Ectodermal cell (in vitro differentiated cells): ENCODE data around the gene CCDC3. TPM values are rescaled to one million over a fixed set of nuclear protein-coding genes. Genes with fewer than 3 reads are reported as not detected.

Experiments used
- H3K27ac ChIP-seq: 2 replicates; pipeline ENCODE4 v1.7.0; 2013; ENCODE audit warnings: mild to moderate bottlenecking, low read depth, low read length; ENCODE audit not compliant: insufficient read depth, poor library complexity, severe bottlenecking
- H3K27me3 ChIP-seq: 2 replicates; pipeline ENCODE4 v1.7.0; 2013; ENCODE audit warnings: mild to moderate bottlenecking, low read length; ENCODE audit not compliant: insufficient read depth, control insufficient read depth, poor library complexity, severe bottlenecking
- H3K36me3 ChIP-seq: one replicate; pipeline ENCODE4 v1.7.0; 2013; ENCODE audit warnings: low read length; ENCODE audit not compliant: control insufficient read depth, insufficient read depth
- H3K4me1 ChIP-seq: one replicate; pipeline ENCODE4 v1.7.0; 2013; ENCODE audit warnings: low read length; ENCODE audit not compliant: control insufficient read depth, insufficient read depth
- H3K4me3 ChIP-seq: 2 replicates; pipeline ENCODE4 v1.7.0; 2013; ENCODE audit warnings: low read depth, low read length, control low read depth; ENCODE audit not compliant: insufficient read depth
- H3K9me3 ChIP-seq: 2 replicates; pipeline ENCODE4 v1.7.0; 2013; ENCODE audit warnings: mild to moderate bottlenecking, low read length, moderate library complexity; ENCODE audit not compliant: control insufficient read depth
- WGBS, 2 experiments: methylation state at CpG; one replicate each; pipeline ENCODE4 v1.1.7; 2013; ENCODE audit warnings: missing lambda C conversion rate in 2 of 2; 5-methylcytosine and 5-hydroxymethylcytosine counted together
- polyA plus RNA-seq, 4 experiments: library from polyadenylated mRNA; stranded (reverse); fragments of 50-300 nt; gene quantifications; one replicate each; pipeline ENCODE4 v1.2.3, GENCODE V29; 2013

Gene CCDC3
- 3.3 TPM for polyA plus RNA-seq (2013, experiment 1 of 4)
- 4.6 TPM for polyA plus RNA-seq (2013, experiment 2 of 4)
- 4.0 TPM for polyA plus RNA-seq (2013, experiment 3 of 4)
- polyA plus RNA-seq (2013, experiment 4 of 4), result 5.1 TPM

DNA sequence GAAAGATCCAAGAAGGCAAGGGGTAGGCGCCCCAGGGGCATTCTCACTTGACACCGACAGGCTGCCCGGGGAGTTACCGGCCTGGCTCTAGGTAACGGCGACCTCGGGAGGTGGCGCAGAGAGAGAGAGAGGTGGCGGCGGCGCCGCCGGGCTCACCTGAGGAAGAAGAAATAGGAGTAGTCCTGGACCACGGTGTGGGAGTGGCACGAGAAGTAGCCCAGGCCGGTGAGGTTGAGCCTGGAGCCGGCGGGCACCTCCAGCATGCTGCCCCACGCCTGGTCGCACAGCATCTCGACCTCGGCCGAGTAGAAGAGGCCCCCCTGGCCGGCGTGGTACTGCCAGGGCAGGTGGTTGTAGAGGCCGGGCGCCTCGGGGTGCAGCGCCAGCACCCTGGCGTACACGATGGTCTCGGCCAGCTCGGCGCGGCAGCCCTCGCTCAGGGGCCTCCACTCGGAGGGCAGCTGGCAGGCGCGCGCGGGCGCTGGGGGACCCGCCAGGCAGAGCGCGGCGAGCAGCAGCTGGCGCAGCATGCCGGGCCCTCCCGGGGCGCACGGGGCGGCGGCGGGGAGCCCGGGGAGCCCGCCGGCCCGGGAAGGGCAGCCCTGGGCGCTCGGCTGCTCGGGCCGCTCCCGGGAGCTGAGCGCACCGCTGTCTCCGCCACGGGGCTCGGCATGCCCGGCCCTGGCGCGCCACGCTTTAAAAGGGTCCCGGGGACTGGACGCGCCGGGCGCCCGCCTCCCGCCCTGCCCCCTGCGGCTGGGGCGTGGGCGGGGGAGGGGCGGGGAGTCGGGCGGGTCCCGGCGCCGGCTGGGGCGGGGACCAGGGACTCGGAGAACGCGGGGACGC lies at the start of gene CCDC3:
TSS of gene CCDC3 (minus strand) at position 673 of the 846 bp plus-strand sequence. CDS start at position 530, 143 bp downstream.
- H3K4me3 ChIP-seq, result peak within 1 kb of the TSS; percentile 39
- H3K9me3 ChIP-seq, result no peaks in the 10 kb centered on the region
- peaks cover 47% of the 10 kb centered on the region for H3K27me3 ChIP-seq
- H3K4me1 ChIP-seq, result no peaks in the 10 kb centered on the region
- H3K36me3 ChIP-seq, result no peaks in the 10 kb centered on the region
- H3K27ac ChIP-seq, result no peak within 1 kb of the TSS
- 4 to 5% methylated on average over 93 of the region's 93 CpGs for WGBS, 2 experiments

DNA sequence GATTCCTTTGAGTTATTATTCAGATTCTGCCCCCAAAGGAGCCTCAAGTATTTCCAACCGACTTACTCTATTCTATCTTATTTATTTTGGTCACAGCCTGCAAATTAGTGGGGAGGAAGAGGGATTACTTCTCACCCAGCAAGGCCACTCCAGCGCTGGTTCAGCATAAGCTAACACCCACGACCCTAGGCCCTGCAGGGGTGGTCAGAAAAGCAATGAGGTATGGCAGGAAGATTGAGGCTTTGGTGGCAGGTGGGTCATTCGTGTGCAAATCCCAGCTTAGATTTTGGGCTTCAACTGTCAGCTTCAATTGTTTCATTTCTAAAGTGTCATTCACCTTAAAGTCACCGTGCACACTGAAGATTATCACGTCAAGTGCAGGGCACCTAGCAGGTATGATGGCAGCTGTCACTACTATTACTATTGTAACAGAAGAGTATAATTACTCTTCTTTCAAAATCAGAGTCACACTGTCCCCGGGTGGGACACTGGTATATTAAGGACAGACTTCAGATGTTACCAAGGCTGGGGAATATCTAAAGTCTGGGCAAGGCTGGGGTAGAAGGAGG lies 49.7 kb upstream of the CCDC3 start:
- H3K9me3 ChIP-seq, result no peaks in the 10 kb centered on the region
- 42 to 55% methylated on average over 5 to 6 of the region's 7 CpGs for WGBS, 2 experiments
- H3K4me1 ChIP-seq, result peaks cover 17% of the 10 kb centered on the region
- H3K36me3 ChIP-seq, result no peaks in the 10 kb centered on the region
- no peak overlapping the region for H3K4me3 ChIP-seq
- no peak overlapping the region for H3K27ac ChIP-seq
- no peaks in the 10 kb centered on the region for H3K27me3 ChIP-seq

DNA sequence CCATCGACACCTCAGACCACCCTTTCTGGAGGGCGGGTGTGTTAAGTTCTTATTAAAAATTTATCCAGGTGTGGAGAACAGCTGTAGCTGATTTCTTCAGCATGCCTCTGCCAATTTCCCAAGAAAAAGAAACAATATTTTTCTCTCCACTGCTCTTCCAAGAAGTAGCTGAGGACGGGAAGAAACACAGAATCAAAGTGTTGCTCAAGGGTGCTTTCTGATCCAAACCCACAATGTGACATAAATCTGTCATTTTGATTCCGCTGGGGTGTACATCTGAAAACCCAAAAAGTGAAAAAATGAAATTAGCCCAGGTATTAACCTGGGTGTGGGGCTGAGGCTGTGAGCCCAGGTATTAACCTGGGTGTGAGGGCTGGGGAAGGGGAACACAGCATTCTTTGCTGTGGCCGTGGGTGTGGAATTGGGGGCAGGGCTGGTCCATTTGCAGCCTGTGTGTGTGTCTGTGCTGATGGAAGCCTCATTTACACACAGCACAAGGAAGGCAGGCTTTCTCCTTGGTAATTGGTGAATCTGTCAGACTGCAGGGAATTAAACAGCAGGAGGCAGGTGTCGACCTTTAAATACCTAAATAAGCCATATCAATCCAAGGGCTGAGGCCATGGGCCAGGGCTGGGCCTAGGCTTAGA lies 48.4 kb upstream of the CCDC3 start:
- no peaks in the 10 kb centered on the region for H3K9me3 ChIP-seq
- H3K4me3 ChIP-seq, result no peak overlapping the region
- H3K36me3 ChIP-seq, result no peaks in the 10 kb centered on the region
- no peaks in the 10 kb centered on the region for H3K27me3 ChIP-seq
- H3K4me1 ChIP-seq, result peaks cover 17% of the 10 kb centered on the region
- WGBS, 2 experiments, result 66 to 70% methylated on average over 6 of the region's 6 CpGs
- no peak overlapping the region for H3K27ac ChIP-seq

DNA sequence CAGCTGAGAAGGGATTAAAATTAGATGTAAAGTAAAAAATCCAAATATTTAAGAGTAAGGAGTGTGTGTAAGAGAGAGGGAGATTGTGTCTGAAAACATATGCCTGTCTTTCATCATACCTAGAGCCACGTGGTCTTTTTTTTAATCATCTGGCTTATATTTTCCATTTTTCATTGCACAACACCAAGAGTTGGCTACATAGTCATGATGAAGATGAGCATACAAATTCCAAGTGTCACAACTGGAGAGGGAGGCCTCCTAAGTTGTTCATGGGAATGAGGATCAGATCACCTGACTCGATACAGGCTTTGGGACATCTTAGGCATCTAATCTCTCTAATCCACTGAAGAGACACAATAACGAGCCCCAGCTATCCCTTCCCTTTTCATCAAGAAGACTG lies 47.2 kb upstream of the CCDC3 start:
- H3K27me3 ChIP-seq, result no peaks in the 10 kb centered on the region
- WGBS, 2 experiments, result 89 to 91% methylated on average over 3 of the region's 3 CpGs
- no peaks in the 10 kb centered on the region for H3K9me3 ChIP-seq
- H3K36me3 ChIP-seq, result no peaks in the 10 kb centered on the region
- peaks cover 17% of the 10 kb centered on the region for H3K4me1 ChIP-seq
- H3K4me3 ChIP-seq, result no peak overlapping the region
- no peak overlapping the region for H3K27ac ChIP-seq

DNA sequence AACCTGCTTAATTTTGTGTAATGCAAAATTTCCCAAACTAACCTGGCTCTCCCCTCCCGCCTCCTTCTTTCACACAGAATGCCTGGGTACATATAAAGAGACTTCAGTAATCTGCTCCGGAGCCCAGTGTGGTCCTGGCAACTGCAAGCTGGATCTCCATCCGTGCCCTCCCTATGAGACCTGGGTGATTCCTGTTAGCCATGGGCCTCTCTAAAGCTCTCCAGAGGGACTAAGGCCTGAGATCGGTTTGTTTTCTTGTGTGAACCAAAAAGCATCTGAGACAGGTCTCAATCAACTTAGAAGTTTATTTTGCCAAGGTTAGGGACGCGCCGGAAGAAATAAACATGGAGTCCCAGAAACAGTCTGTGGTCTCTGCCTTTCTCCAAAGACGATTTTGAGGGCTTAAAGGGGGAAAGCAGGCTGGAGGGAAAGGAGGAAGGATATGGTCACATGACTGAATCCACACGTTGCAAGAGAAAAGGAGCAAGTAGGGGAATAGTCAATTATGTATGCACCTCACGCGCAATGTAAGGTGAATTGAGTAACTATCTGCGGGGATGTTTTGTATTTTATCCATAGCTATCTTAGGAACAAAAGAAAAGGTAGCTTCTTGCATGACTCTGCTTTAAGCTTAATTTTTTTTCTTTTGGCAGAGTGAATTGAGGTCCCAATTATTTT lies 46.2 kb upstream of the CCDC3 start:
- Histone ChIP-seq H3K4me3 (no peak overlapping the region), H3K9me3 (no peaks in the 10 kb centered on the region), H3K27ac (no peak overlapping the region), H3K36me3 (no peaks in the 10 kb centered on the region), H3K27me3 (no peaks in the 10 kb centered on the region), H3K4me1 (peaks cover 17% of the 10 kb centered on the region)
- WGBS, 2 experiments, result 74% methylated on average over 12 of the region's 12 CpGs

DNA sequence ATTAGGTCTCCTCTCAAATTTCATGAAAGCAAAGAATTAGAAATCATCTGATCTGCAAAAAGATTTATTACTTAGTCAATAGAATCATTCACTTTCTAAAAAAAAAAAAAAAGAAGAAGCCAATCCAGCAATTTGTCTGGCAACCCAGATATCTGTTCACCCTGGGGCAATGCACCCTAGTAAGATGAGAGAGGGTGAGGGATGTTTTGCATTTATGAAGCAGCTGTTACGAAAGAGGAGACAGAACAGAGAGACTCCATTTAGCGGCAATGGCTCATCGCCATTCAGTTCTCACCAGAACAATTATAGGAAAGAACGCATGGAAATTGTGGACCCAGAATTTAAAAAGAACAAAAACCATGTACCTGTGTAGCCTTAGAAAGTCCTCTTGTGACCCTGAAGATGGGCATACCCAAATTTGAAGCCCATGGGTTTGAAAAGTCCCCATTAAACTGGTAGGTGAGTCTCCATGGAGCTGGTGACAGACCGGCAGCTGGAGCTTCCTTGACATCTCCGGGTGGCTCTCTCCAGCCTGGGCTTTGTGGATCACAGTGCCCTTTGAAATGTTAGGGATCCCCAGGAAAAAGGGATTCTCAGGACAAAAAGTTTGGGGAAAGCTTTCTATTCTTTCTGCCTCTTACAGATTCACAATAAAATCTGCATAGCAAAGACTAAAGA lies 45.5 kb upstream of the CCDC3 start:
- Histone ChIP-seq H3K4me1 (peaks cover 17% of the 10 kb centered on the region), H3K27me3 (no peaks in the 10 kb centered on the region), H3K4me3 (no peak overlapping the region), H3K36me3 (no peaks in the 10 kb centered on the region), H3K9me3 (no peaks in the 10 kb centered on the region), H3K27ac (no peak overlapping the region)
- WGBS, 2 experiments, result 75 to 79% methylated on average over 6 of the region's 6 CpGs

DNA sequence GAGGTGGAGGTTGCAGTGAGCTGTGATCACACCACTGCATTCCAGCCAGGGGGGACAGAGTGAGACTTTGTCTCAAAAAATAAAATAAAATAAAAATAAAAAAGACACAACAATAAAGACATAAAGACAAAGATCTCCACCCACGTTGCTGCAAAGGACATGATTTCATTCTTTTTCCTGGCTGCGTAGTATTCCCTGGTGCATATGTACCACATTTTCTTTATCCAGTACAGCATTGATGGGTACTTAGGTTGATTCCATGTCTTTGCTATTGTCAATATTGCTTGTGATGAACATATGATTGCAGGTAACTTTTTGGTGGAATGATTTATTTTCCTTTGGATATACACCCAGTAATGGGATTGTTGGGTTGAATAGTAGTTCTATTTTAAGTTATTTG lies 42.0 kb upstream of the CCDC3 start:
- Histone ChIP-seq H3K4me1 (no peaks in the 10 kb centered on the region), H3K36me3 (no peaks in the 10 kb centered on the region), H3K4me3 (no peak overlapping the region), H3K27me3 (no peaks in the 10 kb centered on the region), H3K9me3 (no peaks in the 10 kb centered on the region), H3K27ac (no peak overlapping the region)
- WGBS, 2 experiments, result 78 to 91% methylated on average over 2 of the region's 2 CpGs

DNA sequence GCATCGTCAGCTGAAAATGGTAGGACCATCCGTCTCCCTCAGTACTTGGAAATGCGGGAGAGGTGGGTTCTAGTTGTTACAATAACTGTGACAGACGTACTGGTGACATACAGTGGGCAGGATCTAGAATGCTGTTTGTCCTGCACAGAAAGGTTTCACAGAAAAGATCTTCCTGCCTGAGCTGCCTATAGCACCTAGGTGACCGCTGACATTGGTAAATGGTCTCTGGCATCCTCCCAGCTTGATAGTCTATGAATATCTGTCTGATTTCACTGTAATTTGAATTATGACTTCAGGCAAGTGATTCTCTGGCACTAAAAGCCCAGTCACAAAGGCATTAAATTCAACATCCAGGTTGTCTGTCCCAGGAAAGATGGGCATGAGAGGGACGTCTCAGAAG lies 38.2 kb upstream of the CCDC3 start:
- H3K4me1 ChIP-seq, result no peaks in the 10 kb centered on the region
- 93 to 97% methylated on average over 6 of the region's 6 CpGs for WGBS, 2 experiments
- no peak overlapping the region for H3K4me3 ChIP-seq
- H3K27ac ChIP-seq, result no peak overlapping the region
- H3K9me3 ChIP-seq, result no peaks in the 10 kb centered on the region
- H3K27me3 ChIP-seq, result no peaks in the 10 kb centered on the region
- H3K36me3 ChIP-seq, result no peaks in the 10 kb centered on the region

DNA sequence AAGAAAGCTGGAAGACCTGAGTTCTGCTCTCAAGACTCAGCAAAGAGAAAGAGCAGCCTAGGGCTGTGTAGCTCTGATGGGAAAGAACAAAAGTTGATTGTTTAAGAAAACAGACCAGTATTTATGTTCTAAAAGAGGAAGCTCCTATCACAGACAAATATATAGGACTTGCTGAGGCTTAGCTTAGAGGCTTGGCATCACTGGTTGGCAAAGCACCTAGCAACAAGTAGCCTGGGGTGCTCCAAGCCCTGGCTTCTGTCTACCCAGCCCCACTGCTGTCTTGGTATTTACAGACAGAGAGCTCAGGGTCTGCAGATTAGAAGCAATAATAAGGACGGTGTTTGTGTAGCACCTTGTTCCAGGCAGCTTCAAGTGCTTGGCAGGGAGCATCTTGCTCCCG lies 36.9 kb upstream of the CCDC3 start:
- Histone ChIP-seq H3K9me3 (no peaks in the 10 kb centered on the region), H3K36me3 (no peaks in the 10 kb centered on the region), H3K4me1 (no peaks in the 10 kb centered on the region), H3K4me3 (no peak overlapping the region), H3K27ac (no peak overlapping the region), H3K27me3 (no peaks in the 10 kb centered on the region)
- 89 to 100% methylated on average over 2 of the region's 2 CpGs for WGBS, 2 experiments
